Loucy (cell line): ENCODE results near the gene MRTFB.

Experiments used
- H2AFZ ChIP-seq: fragments of 200-600 bp; sonication (generic); 2 replicates; pipeline ENCODE4 v1.6.0; 2016; ENCODE audit warnings: antibody characterized with exemption, mild to moderate bottlenecking, low read length, moderate library complexity
- H3F3A ChIP-seq: fragments of 200-600 bp; 2 replicates; pipeline ENCODE4 v1.6.0; 2016; ENCODE audit warnings: antibody characterized with exemption, low read depth, mild to moderate bottlenecking
- H3K27me3 ChIP-seq: fragments of 200-600 bp; sonication (generic); 2 replicates; pipeline ENCODE4 v1.6.1; 2014; ENCODE audit warnings: low read length, mild to moderate bottlenecking; ENCODE audit not compliant: insufficient read depth, poor library complexity, severe bottlenecking
- H3K36me3 ChIP-seq: fragments of 200-600 bp; sonication (generic); 2 replicates; pipeline ENCODE4 v1.6.1; 2016; ENCODE audit warnings: low read length; ENCODE audit not compliant: insufficient read depth
- H3K4me1 ChIP-seq: fragments of 200-600 bp; sonication (generic); 2 replicates; pipeline ENCODE4 v1.5.1; 2014; ENCODE audit warnings: low read length, mild to moderate bottlenecking; ENCODE audit not compliant: insufficient read depth, poor library complexity, severe bottlenecking
- H3K4me2 ChIP-seq: fragments of 200-600 bp; sonication (generic); 2 replicates; pipeline ENCODE4 v1.6.0; 2014; ENCODE audit warnings: antibody characterized with exemption, low read length, low read depth, mild to moderate bottlenecking; ENCODE audit not compliant: poor library complexity, severe bottlenecking
- H3K4me3 ChIP-seq: fragments of 200-600 bp; sonication (generic); 2 replicates; pipeline ENCODE4 v1.5.1; 2014; ENCODE audit warnings: low read length, mild to moderate bottlenecking, mixed read lengths; ENCODE audit not compliant: poor library complexity, severe bottlenecking
- H3K79me2 ChIP-seq: fragments of 200-600 bp; sonication (generic); 2 replicates; pipeline ENCODE4 v1.6.1; 2014; ENCODE audit warnings: low read length; ENCODE audit not compliant: insufficient read depth
- H3K9ac ChIP-seq: fragments of 200-600 bp; sonication (generic); 2 replicates; pipeline ENCODE4 v1.6.0; 2014; ENCODE audit warnings: mild to moderate bottlenecking, low read depth, low read length, moderate library complexity; ENCODE audit not compliant: poor library complexity, severe bottlenecking
- H3K9me2 ChIP-seq: fragments of 200-600 bp; sonication (generic); replicated peaks from 2 replicates; pipeline ENCODE4 v1.6.1; 2016; ENCODE audit warnings: low read depth, low read length, mixed read lengths
- H3K9me3 ChIP-seq: fragments of 200-600 bp; sonication (generic); 2 replicates; pipeline ENCODE4 v1.6.1; 2014; ENCODE audit warnings: mild to moderate bottlenecking, antibody characterized with exemption, low read length, low read depth; ENCODE audit not compliant: insufficient read depth
- H4K20me1 ChIP-seq: fragments of 200-600 bp; sonication (generic); 2 replicates; pipeline ENCODE4 v1.6.0; 2014; ENCODE audit warnings: antibody characterized with exemption, low read length, mild to moderate bottlenecking; ENCODE audit not compliant: insufficient read depth, poor library complexity, severe bottlenecking
- EZH2phosphoT487 ChIP-seq: fragments of 200-600 bp; IDR thresholded peaks from 2 replicates; pipeline ENCODE4 v1.6.1; 2018; ENCODE audit warnings: antibody characterized with exemption, mild to moderate bottlenecking, moderate library complexity, borderline replicate concordance
- TF ChIP-seq, protein P1 (sequence below): fragments of 200-600 bp; sonication (generic); conservative IDR thresholded peaks from 2 replicates; pipeline ENCODE4 v1.5.1; 2014; ENCODE audit warnings: mild to moderate bottlenecking, antibody characterized with exemption, low read length

MRTFB gene

DNA sequence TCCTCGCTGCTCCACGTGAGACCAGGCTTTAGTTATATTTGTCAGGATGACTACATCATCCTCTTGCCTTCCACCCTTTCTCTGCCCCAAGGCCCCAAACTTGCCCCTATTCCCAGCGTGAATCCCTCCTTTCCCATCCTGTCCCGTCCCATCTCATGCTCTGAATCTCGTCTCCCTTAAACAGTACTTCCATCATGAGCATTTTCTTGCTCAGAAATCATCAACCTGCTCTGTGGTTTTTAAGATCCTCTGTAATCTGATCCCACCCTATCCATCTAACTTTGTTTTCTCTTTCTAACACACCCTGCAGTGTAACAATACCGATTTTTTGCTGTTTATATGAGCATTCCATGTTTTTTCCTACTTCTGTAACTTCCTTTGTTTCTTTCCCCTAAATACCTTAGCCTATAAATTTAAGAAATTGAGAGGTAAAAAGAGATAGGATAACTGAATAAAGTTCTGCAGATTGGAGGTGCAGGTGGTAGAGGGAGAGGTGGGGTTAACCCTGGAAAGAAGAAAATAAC lies 39.7 kb downstream of the MRTFB start:
- no peaks in the 10 kb centered on the region for H4K20me1 ChIP-seq
- H3K4me1 ChIP-seq = peaks cover 16% of the 10 kb centered on the region
- no peaks in the 10 kb centered on the region for H3K36me3 ChIP-seq
- H3K27me3 ChIP-seq = no peaks in the 10 kb centered on the region
- no peak overlapping the region for H3K9ac ChIP-seq
- no peaks in the 10 kb centered on the region for H3K9me3 ChIP-seq
- no peak for TF ChIP-seq EZH2phosphoT487
- TF ChIP-seq, protein P1, sequence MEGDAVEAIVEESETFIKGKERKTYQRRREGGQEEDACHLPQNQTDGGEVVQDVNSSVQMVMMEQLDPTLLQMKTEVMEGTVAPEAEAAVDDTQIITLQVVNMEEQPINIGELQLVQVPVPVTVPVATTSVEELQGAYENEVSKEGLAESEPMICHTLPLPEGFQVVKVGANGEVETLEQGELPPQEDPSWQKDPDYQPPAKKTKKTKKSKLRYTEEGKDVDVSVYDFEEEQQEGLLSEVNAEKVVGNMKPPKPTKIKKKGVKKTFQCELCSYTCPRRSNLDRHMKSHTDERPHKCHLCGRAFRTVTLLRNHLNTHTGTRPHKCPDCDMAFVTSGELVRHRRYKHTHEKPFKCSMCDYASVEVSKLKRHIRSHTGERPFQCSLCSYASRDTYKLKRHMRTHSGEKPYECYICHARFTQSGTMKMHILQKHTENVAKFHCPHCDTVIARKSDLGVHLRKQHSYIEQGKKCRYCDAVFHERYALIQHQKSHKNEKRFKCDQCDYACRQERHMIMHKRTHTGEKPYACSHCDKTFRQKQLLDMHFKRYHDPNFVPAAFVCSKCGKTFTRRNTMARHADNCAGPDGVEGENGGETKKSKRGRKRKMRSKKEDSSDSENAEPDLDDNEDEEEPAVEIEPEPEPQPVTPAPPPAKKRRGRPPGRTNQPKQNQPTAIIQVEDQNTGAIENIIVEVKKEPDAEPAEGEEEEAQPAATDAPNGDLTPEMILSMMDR = no peak
- no peak overlapping the region for H3K4me3 ChIP-seq
- no peak overlapping the region for H2AFZ ChIP-seq
- no peaks in the 10 kb centered on the region for H3F3A ChIP-seq
- no peaks in the 10 kb centered on the region for H3K9me2 ChIP-seq
- H3K4me2 ChIP-seq = no peak overlapping the region
- H3K79me2 ChIP-seq = no peaks in the 10 kb centered on the region

DNA sequence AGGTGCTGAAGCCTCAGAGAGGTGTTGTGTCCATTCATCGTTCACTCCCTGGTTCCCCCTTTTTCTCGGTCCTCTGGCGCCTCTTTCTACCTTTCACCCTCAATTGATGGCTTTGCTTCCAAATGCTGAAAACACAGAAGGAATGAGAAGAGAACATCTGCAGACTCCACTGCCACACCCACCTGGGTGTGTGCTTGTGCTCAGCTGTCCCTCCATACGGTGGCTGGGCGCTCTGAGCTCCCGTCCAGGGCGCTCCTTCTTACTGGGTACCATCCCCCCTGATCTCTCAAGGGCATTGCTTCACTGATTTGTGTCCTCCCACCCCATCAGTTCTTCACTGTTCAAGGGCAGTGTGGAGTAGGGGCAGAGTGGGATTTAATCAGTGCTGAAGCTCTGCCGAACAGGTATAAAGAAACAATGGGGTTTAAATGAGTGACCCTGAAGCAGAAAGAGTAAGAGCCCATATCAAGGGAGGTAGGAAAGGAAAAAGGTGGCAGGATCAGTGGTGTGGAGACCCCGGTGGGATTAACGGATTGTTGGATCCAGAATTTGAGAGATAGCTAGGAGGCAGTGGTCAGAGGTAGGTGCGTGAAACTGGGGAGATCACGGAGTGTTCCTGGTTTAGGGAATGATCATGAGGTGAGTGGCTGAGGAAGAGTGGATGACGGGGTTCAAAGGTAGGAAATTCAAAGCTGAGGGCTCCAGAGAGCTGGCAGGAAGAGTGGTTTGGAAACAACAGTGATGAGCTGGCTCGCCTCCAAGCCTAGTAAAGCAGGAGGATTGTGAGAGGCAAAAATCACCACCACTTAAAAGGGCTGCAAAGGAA lies 40.8 kb downstream of the MRTFB start:
- H3K4me1 ChIP-seq = peaks cover 16% of the 10 kb centered on the region
- no peaks in the 10 kb centered on the region for H3K36me3 ChIP-seq
- no peaks in the 10 kb centered on the region for H3K9me3 ChIP-seq
- no peak overlapping the region for H3K4me3 ChIP-seq
- no peak overlapping the region for H3K4me2 ChIP-seq
- H3K9me2 ChIP-seq = no peaks in the 10 kb centered on the region
- no peak overlapping the region for H3K9ac ChIP-seq
- no peaks in the 10 kb centered on the region for H4K20me1 ChIP-seq
- H3K79me2 ChIP-seq = no peaks in the 10 kb centered on the region
- H3K27me3 ChIP-seq = no peaks in the 10 kb centered on the region
- TF ChIP-seq EZH2phosphoT487 = no peak
- TF ChIP-seq, protein P1 = no peak
- no peak overlapping the region for H2AFZ ChIP-seq
- no peaks in the 10 kb centered on the region for H3F3A ChIP-seq

DNA sequence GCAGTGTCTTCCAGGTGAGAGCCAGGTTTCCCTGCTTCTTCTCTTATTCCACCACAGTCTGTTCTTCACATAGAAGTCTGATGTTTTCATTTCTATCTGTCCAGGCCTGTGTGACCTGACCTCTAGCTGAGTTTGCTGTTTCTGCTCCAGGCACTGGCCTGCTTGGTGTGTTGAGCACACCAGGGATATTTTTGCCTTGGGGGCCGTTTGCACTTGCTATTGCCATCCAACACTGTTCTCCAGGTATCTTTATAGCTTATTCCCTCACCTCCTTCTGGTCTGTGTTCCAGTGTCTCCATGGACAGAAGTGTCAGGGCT lies 41.4 kb downstream of the MRTFB start:
- H3K9me2 ChIP-seq = no peaks in the 10 kb centered on the region

More for the DNA sequence above, 41.4 kb downstream of the MRTFB start:
- H3K79me2 ChIP-seq = no peaks in the 10 kb centered on the region
- H3K4me3 ChIP-seq = no peak overlapping the region
- TF ChIP-seq EZH2phosphoT487 = no peak
- TF ChIP-seq, protein P1 = no peak
- H2AFZ ChIP-seq = no peak overlapping the region
- no peaks in the 10 kb centered on the region for H4K20me1 ChIP-seq
- no peak overlapping the region for H3K9ac ChIP-seq
- no peaks in the 10 kb centered on the region for H3K9me3 ChIP-seq
- no peaks in the 10 kb centered on the region for H3F3A ChIP-seq
- peaks cover 16% of the 10 kb centered on the region for H3K4me1 ChIP-seq
- H3K27me3 ChIP-seq = no peaks in the 10 kb centered on the region
- no peaks in the 10 kb centered on the region for H3K36me3 ChIP-seq
- H3K4me2 ChIP-seq = no peak overlapping the region
